K562 (cell line): ENCODE results near the gene MVD. TPM values are rescaled to one million over a fixed set of nuclear protein-coding genes. Genes with fewer than 3 reads are reported as not detected.

Experiments used
- MAFF ChIP-seq: IDR thresholded peaks from 2 replicates; pipeline ENCODE4 v1.6.1; 2012; ENCODE audit warnings: low read length, improper control_type of control experiment
- NFIX ChIP-seq: fragments of 250-450 bp; sonication (Bioruptor Pico); IDR thresholded peaks from 2 replicates; pipeline ENCODE4 v1.4.0; 2020; ENCODE audit warnings: low read depth, mild to moderate bottlenecking, moderate library complexity
- NFXL1 ChIP-seq: fragments of 450-650 bp; formaldehyde crosslinking; IDR thresholded peaks from 2 replicates; pipeline ENCODE4 v1.4.0; 2021; ENCODE audit warnings: mild to moderate bottlenecking
- PREB ChIP-seq: sonication (generic); formaldehyde crosslinking; IDR thresholded peaks from 2 replicates; pipeline ENCODE4 v1.8.1; 2023; ENCODE audit warnings: mild to moderate bottlenecking, missing genetic modification reagents
- RBM25 ChIP-seq: fragments of 200-400 bp; formaldehyde crosslinking; IDR thresholded peaks from 2 replicates; pipeline ENCODE4 v1.6.1; 2018; ENCODE audit warnings: low read length, low read depth, moderate library complexity; ENCODE audit not compliant: severe bottlenecking
- SRSF1 ChIP-seq: fragments of 200-400 bp; formaldehyde crosslinking; IDR thresholded peaks from 2 replicates; pipeline ENCODE4 v1.6.1; 2017; ENCODE audit warnings: mild to moderate bottlenecking, low read depth, low read length, moderate library complexity
- XRCC4 ChIP-seq: IDR thresholded peaks from one replicate; pipeline ENCODE4 v1.6.1; 2011; ENCODE audit not compliant: insufficient read depth, insufficient read length; ENCODE audit errors: extremely low read depth
- ZFP36 ChIP-seq: fragments of 150-350 bp; IDR thresholded peaks from 2 replicates; pipeline ENCODE4 v1.6.1; 2018; ENCODE audit warnings: low read length, low read depth; ENCODE audit not compliant: partially characterized antibody
- ZNF263 ChIP-seq: sonication (generic); formaldehyde crosslinking; IDR thresholded peaks from 2 replicates; pipeline ENCODE4 v1.8.0; 2022; ENCODE audit warnings: mild to moderate bottlenecking, missing genetic modification reagents, borderline replicate concordance
- ZNF277 ChIP-seq: fragments of 250-450 bp; sonication (Bioruptor Pico); IDR thresholded peaks from 2 replicates; pipeline ENCODE4 v1.8.0; 2022; ENCODE audit warnings: inconsistent platforms, mild to moderate bottlenecking, moderate library complexity, borderline replicate concordance
- ZNF431 ChIP-seq: sonication (generic); formaldehyde crosslinking; IDR thresholded peaks from 2 replicates; pipeline ENCODE4 v1.8.0; 2022; ENCODE audit warnings: mild to moderate bottlenecking, missing genetic modification reagents
- polyA plus RNA-seq, 8 experiments: library from polyadenylated mRNA; depleted of rRNA in 4 of 8; stranded (reverse) in 5 of 8; unstranded in 3 of 8; fragments of >200 nt; fragmentation: Nextera tagmentation in 2 of 8; fragmentation: Illumina TruSeq in 1 of 8; extraction: Ambion mirVana in 2 of 8; extraction: Trizol in 1 of 8; gene quantifications; 2 replicates each; pipeline versions ENCODE4 v1.2.1 to v1.2.3, GENCODE V29; 2011 to 2014; ENCODE audit warnings: inconsistent platforms in 1 of 8, missing spikeins in 1 of 8
- total RNA-seq, 7 experiments: library from RNA; depleted of rRNA in 6 of 7; stranded (reverse); fragments of >200 nt in 6 of 7; fragmentation: Illumina TruSeq in 2 of 7; extraction: Trizol in 2 of 7; gene quantifications; 2 replicates each; pipeline versions ENCODE4 v1.2.1 to v1.2.3, GENCODE V29; 2011 to 2021; ENCODE audit warnings: low replicate concordance in 1 of 7

Gene MVD
- total and polyA plus RNA-seq, 9 of the 15 experiments (the other 6 are each of a cell fraction or from before 2014, with no cell fraction given) = 12.2 to 141 (median 45.3) TPM

- no peak for TF ChIP-seq ZNF431
- no peak for TF ChIP-seq MAFF
- TF ChIP-seq ZFP36 = peak; percentile 99
- peak; percentile 69; the same call in 1 of the 2 replicates for TF ChIP-seq ZNF263 (CRISPR knock-in tag)
- TF ChIP-seq ZNF277 (CRISPR knock-in tag) = no peak
- TF ChIP-seq RBM25 = no peak
- no peak for TF ChIP-seq NFXL1
- TF ChIP-seq SRSF1 = no peak
- TF ChIP-seq NFIX = no peak
- no peak for TF ChIP-seq XRCC4
- no peak for TF ChIP-seq PREB (CRISPR knock-in tag)
- TF ChIP-seq, all 486 proteins: peak for 47
Measured at GRCh38 chr16:88634141-88634993, 28.5 kb downstream of the MVD start (continued).
